ENCODE data around the gene TWIST2.

DNA sequence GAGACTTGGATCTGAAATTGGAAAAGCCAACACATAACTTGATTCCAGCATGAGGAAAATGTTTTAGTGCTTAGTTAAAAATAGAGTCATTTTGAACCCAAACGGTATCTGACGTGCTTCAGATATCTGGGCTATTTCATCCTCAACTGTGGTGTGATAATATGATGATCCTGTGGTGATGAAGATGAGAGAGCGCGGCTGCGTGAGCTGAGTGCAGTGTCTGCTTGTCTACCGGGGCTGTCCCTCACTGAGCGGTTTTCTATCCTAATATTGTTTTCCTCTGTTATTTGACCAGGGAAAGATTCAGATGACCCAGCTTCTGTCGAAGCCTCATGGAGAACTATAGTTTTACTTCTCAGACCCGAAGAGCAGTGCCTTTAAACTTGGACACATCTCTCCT, 5.8 kb downstream of the TWIST2 start:
- TF ChIP-seq, protein P1, sequence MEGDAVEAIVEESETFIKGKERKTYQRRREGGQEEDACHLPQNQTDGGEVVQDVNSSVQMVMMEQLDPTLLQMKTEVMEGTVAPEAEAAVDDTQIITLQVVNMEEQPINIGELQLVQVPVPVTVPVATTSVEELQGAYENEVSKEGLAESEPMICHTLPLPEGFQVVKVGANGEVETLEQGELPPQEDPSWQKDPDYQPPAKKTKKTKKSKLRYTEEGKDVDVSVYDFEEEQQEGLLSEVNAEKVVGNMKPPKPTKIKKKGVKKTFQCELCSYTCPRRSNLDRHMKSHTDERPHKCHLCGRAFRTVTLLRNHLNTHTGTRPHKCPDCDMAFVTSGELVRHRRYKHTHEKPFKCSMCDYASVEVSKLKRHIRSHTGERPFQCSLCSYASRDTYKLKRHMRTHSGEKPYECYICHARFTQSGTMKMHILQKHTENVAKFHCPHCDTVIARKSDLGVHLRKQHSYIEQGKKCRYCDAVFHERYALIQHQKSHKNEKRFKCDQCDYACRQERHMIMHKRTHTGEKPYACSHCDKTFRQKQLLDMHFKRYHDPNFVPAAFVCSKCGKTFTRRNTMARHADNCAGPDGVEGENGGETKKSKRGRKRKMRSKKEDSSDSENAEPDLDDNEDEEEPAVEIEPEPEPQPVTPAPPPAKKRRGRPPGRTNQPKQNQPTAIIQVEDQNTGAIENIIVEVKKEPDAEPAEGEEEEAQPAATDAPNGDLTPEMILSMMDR (IDR thresholded peaks at IDR 0.05), result no peak
- no peak for TF ChIP-seq POLR2A (IDR thresholded peaks at IDR 0.05)
